ENCODE measurements around the gene SWT1. TPM values are rescaled to one million over a fixed set of nuclear protein-coding genes. Genes with fewer than 3 reads are reported as not detected.
A peak's percentile ranks its signal among the peaks of the same experiment; 100 is the strongest.

SWT1 gene
- total and polyA plus RNA-seq, 12 donors, result 1.4 to 7.9 (median 6.0) TPM

GRCh38 chr1:185263292-185263691 lies 106.3 kb downstream of the SWT1 start:
- ATAC-seq (no peak), DNase-seq (no peak)
- H3K27me3 ChIP-seq, result no peaks in the 10 kb centered on the region
- no peak overlapping the region for H3K4me3 ChIP-seq
- TF ChIP-seq, protein P1, sequence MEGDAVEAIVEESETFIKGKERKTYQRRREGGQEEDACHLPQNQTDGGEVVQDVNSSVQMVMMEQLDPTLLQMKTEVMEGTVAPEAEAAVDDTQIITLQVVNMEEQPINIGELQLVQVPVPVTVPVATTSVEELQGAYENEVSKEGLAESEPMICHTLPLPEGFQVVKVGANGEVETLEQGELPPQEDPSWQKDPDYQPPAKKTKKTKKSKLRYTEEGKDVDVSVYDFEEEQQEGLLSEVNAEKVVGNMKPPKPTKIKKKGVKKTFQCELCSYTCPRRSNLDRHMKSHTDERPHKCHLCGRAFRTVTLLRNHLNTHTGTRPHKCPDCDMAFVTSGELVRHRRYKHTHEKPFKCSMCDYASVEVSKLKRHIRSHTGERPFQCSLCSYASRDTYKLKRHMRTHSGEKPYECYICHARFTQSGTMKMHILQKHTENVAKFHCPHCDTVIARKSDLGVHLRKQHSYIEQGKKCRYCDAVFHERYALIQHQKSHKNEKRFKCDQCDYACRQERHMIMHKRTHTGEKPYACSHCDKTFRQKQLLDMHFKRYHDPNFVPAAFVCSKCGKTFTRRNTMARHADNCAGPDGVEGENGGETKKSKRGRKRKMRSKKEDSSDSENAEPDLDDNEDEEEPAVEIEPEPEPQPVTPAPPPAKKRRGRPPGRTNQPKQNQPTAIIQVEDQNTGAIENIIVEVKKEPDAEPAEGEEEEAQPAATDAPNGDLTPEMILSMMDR (IDR thresholded peaks at IDR 0.05), result no peak
- WGBS, 2 donors, result 93 to 95% methylated on average over 3 of the region's 3 CpGs
- no peaks in the 10 kb centered on the region for H3K9me3 ChIP-seq
- peaks cover 0 to 21% (median 10%) of the 10 kb centered on the region in 9 donors for H3K4me1 ChIP-seq
- H3K36me3 ChIP-seq, result no peaks in the 10 kb centered on the region
- no peak overlapping the region for H3K27ac ChIP-seq
- intact Hi-C loops (cut with DNase I), result no loop called here

DNA sequence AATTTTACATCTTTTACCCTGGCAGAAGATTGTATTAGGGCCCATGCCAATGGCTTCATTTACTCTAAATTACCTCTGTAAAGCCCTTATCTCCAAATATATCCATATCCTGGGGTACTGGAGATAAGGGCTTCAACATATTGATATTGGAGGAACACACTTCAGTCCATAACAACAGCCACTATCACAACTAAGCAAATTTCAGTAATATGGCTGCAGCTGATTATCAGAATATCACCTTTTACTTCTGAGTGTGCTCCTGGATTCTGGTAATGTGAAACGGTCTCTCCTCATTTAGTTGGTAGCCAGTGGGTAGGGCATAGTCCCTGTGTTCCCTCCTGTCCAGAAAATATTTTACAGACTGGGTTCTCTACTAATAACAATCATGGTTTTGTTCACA lies 106.8 kb downstream of the SWT1 start:
- H3K9me3 ChIP-seq, result no peaks in the 10 kb centered on the region
- intact Hi-C loops (cut with DNase I), result no loop called here
- 93 to 95% methylated on average over 1 of the region's 1 CpG for WGBS, 2 donors

GRCh38 chr1:185265314-185265713 lies 108.3 kb downstream of the SWT1 start:
- no peak overlapping the region for H3K4me3 ChIP-seq
- no peaks in the 10 kb centered on the region for H3K9me3 ChIP-seq
- H3K4me1 ChIP-seq, result peaks cover 0 to 3% (median 0%) of the 10 kb centered on the region in 9 donors
- H3K27ac ChIP-seq, result no peak overlapping the region
- H3K27me3 ChIP-seq, result no peaks in the 10 kb centered on the region
- TF ChIP-seq, protein P1 (IDR thresholded peaks at IDR 0.05), result no peak
- WGBS, 2 donors, result 95 to 96% methylated on average over 4 of the region's 4 CpGs
- H3K36me3 ChIP-seq, result no peaks in the 10 kb centered on the region
- DNase-seq (no peak), ATAC-seq (no peak)
- intact Hi-C loops (cut with DNase I), result no loop called here

More for the DNA sequence above, 106.8 kb downstream of the SWT1 start:
- no peak overlapping the region for H3K27ac ChIP-seq
- H3K27me3 ChIP-seq, result no peaks in the 10 kb centered on the region
- H3K4me1 ChIP-seq, result peaks cover 0 to 16% (median 10%) of the 10 kb centered on the region in 9 donors
- TF ChIP-seq, protein P1 (IDR thresholded peaks at IDR 0.05), result no peak
- DNase-seq (no peak), ATAC-seq (no peak)
- no peaks in the 10 kb centered on the region for H3K36me3 ChIP-seq
- H3K4me3 ChIP-seq, result no peak overlapping the region

DNA sequence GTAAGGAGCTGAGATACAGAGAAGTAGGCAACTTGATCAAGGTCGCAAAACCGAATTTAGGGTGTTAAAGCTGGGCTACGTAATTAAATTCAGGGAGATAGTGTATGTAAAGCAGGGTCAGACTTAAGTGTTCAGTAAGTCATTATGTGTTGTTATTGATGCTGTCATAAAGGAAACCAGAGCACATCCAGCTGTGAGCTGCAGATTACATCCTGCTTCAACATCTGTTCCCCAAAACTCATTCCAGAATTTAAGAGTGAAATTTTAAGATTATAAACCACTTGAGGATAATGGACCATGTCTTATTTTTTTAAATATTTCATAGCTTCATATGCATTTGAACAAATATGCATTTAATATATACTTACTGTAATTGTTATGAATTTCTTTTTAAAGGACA lies 110.3 kb downstream of the SWT1 start:
- no peak for ATAC-seq
- Histone ChIP-seq H3K4me3 (no peak overlapping the region), H3K27me3 (no peaks in the 10 kb centered on the region), H3K4me1 (no peaks in the 10 kb centered on the region), H3K36me3 (peaks cover 0 to 11% (median 0%) of the 10 kb centered on the region in 9 donors), H3K27ac (peak overlapping the region in 1 of 10 donors; percentile 2), H3K9me3 (no peaks in the 10 kb centered on the region)
- 43 to 56% methylated on average over 3 of the region's 3 CpGs for WGBS, 2 donors
- TF ChIP-seq, protein P1 (IDR thresholded peaks at IDR 0.05), result no peak
- no peak for DNase-seq
- intact Hi-C loops (cut with DNase I), result no loop called here
